ENCODE data around the gene ABRACL.

- TF ChIP-seq CTCF (IDR thresholded peaks at IDR 0.05; ENCODE audit: insufficient read depth, low read length) (no peak), POLR2AphosphoS5 (IDR thresholded peaks at IDR 0.05; ENCODE audit: low read depth) (no peak), REST (IDR thresholded peaks at IDR 0.05; ENCODE audit: insufficient replicate concordance, low read depth) (no peak), GABPA (IDR thresholded peaks at IDR 0.05; ENCODE audit: low read depth) (no peak)
Measured at GRCh38 chr6:139062932-139063646, 34.5 kb downstream of the ABRACL start.
